ENCODE measurements around the gene GALNT17. TPM values are rescaled to one million over a fixed set of nuclear protein-coding genes. Genes with fewer than 3 reads are reported as not detected.
"Not testable (repeated sequence)": the region's sequence is repeated elsewhere in the genome, so short reads cannot be mapped to it uniquely, and the experiment has no call there.

Gene GALNT17
- total RNA-seq, 4 donors from 2014 or later = 0.63 to 7.5 (median 3.1) TPM

DNA sequence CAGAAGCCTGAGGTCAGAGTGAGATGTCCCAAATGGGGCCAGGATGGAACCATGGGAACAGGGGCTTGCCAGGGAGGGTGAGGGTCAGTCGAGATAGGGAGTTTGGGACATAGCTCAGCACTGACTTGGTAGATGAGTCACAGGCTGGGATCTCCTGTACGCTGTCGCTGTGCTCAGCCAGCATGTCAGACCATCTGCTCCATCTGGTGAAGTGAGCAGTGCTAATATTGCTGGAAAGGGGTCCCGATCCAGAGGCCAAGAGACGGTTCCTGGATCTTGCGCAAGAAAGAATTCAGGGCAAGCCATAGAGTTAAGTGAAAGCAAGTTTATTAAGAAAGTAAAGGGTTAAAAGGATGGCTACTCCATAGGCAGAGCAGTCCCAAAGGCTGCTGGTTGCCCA lies 505.6 kb downstream of the GALNT17 start:
- no peak for TF ChIP-seq POLR2A (IDR thresholded peaks at IDR 0.05)
- TF ChIP-seq, protein P1, sequence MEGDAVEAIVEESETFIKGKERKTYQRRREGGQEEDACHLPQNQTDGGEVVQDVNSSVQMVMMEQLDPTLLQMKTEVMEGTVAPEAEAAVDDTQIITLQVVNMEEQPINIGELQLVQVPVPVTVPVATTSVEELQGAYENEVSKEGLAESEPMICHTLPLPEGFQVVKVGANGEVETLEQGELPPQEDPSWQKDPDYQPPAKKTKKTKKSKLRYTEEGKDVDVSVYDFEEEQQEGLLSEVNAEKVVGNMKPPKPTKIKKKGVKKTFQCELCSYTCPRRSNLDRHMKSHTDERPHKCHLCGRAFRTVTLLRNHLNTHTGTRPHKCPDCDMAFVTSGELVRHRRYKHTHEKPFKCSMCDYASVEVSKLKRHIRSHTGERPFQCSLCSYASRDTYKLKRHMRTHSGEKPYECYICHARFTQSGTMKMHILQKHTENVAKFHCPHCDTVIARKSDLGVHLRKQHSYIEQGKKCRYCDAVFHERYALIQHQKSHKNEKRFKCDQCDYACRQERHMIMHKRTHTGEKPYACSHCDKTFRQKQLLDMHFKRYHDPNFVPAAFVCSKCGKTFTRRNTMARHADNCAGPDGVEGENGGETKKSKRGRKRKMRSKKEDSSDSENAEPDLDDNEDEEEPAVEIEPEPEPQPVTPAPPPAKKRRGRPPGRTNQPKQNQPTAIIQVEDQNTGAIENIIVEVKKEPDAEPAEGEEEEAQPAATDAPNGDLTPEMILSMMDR (IDR thresholded peaks at IDR 0.05) = no peak
- peak in 1 of 2 donors; percentile 70 for DNase-seq (ENCODE audit: low spot score in 2 of 2)
- intact Hi-C loops (cut with DNase I; ENCODE audit: low total_unique reads) = no loop called here
- 74 to 81% methylated on average over 6 of the region's 6 CpGs for WGBS, 2 donors
- H3K4me3 ChIP-seq (ENCODE audit: low read depth, poor library complexity, severe bottlenecking) = no peak overlapping the region

DNA sequence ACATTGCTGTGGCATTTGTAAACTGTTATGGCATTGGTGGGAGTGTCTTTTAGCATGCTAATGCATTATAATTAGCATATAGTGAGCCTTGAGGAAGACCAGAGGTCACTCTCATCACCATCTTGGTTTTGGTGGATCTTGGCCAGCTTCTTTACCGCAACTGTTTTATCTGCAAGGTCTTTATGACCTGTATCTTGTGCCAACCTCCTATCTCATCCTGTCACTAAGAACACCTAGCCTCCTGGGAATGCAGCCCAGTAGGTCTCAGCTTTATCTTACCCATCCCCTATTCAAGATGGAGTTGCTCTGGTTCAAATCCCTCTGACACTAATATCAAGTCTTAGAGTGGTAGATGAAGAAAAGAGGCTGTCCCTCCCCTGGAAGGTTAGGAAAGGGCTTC lies 506.2 kb downstream of the GALNT17 start:
- H3K4me3 ChIP-seq (ENCODE audit: low read depth, poor library complexity, severe bottlenecking) = no peak overlapping the region
- DNase-seq (ENCODE audit: low spot score in 2 of 2) = no peak
- 55 to 63% methylated on average over 1 of the region's 1 CpG for WGBS, 2 donors
- intact Hi-C loops (cut with DNase I; ENCODE audit: low total_unique reads) = no loop called here
- no peak for TF ChIP-seq POLR2A (IDR thresholded peaks at IDR 0.05)
- TF ChIP-seq, protein P1 (IDR thresholded peaks at IDR 0.05) = no peak

- H3K4me3 ChIP-seq (ENCODE audit: low read depth, poor library complexity, severe bottlenecking) = no peak overlapping the region
- intact Hi-C loops (cut with DNase I; ENCODE audit: low total_unique reads) = no loop called here
- peak in 1 of 2 donors; percentile 18 for DNase-seq (ENCODE audit: low spot score in 2 of 2)
- TF ChIP-seq, protein P1 (IDR thresholded peaks at IDR 0.05) = no peak
- TF ChIP-seq POLR2A (IDR thresholded peaks at IDR 0.05) = no peak
- 73 to 78% methylated on average over 12 of the region's 12 CpGs for WGBS, 2 donors
These were observed 507.6 kb downstream of the GALNT17 start for GRCh38 chr7:71639382-71640085.

DNA sequence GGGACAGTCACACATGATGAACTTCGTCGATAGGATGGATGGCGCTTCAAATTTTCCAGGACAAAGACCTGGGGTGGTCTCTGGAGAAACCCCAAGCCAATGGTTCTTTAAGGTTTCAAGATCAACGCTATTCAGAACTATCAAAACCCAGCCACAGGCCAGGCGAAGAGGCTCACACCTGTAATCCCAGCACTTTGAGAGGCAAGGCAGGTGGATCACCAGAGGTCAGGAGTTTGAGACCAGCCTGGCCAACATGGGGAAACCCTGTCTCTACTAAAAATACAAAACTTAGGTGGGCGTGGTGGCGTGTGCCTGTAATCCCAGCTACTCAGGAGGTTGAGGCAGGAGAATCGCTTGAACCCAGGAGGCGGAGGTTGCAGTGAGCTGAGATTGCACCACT lies 511.1 kb downstream of the GALNT17 start:
- intact Hi-C loops (cut with DNase I; ENCODE audit: low total_unique reads); H3K4me3 ChIP-seq (ENCODE audit: low read depth, poor library complexity, severe bottlenecking): not testable (repeated sequence)
- DNase-seq (ENCODE audit: low spot score in 2 of 2) = peak in 1 of 2 donors; percentile 54
- WGBS, 2 donors = 82 to 91% methylated on average over 9 of the region's 9 CpGs

GRCh38 chr7:71645836-71646235 lies 513.9 kb downstream of the GALNT17 start:
- WGBS, 2 donors = 70% methylated on average over 4 of the region's 4 CpGs
- H3K4me3 ChIP-seq (ENCODE audit: low read depth, poor library complexity, severe bottlenecking) = no peak overlapping the region
- TF ChIP-seq, protein P1 (IDR thresholded peaks at IDR 0.05) = no peak
- no peak for TF ChIP-seq POLR2A (IDR thresholded peaks at IDR 0.05)
- no peak for DNase-seq (ENCODE audit: low spot score in 2 of 2)
- intact Hi-C loops (cut with DNase I; ENCODE audit: low total_unique reads) = no loop called here

DNA sequence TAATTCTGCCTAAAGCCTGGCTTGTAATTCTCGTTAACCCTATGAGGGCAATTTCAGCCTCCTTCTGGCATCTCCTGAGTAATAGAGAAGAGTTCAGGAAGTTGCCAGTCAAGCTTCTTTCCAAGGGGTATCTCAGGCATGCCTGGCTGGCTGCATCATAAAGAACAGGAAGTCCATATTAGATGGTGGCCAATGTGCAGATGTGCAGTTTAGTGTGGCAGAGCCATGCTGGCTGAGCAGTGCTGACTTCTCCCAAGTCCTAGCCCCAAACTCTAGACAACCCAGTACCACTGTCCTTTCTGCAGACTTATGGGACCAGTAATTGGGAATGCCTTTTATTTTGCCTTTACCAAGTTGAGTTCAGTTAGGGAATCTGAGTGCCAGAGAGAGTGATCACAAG lies 517.9 kb downstream of the GALNT17 start:
- intact Hi-C loops (cut with DNase I; ENCODE audit: low total_unique reads) = no loop called here
- 69 to 73% methylated on average over 1 of the region's 1 CpG for WGBS, 2 donors
- no peak for DNase-seq (ENCODE audit: low spot score in 2 of 2)
- no peak overlapping the region for H3K4me3 ChIP-seq (ENCODE audit: low read depth, poor library complexity, severe bottlenecking)
- TF ChIP-seq, protein P1 (IDR thresholded peaks at IDR 0.05) = no peak
- no peak for TF ChIP-seq POLR2A (IDR thresholded peaks at IDR 0.05)
